Lung (tissue), 12 donors: ENCODE data around the gene TPSG1. TPM values are rescaled to one million over a fixed set of nuclear protein-coding genes. Genes with fewer than 3 reads are reported as not detected.

ENCODE experiments used
- ATAC-seq: fragments of 200-7000 bp; cut with Tn5 transposase; one replicate; pipeline ENCODE4 v1.9.1; 2020; ENCODE audit warnings: moderate number of reproducible peaks; ENCODE audit not compliant: insufficient read depth, low FRiP score
- DNase-seq, 3 donors: peaks; one replicate each; pipeline ENCODE4 v3.0.0-alpha.2; 2013 to 2017
- H3K27ac ChIP-seq, 2 donors: one replicate each; pipeline ENCODE4 v1.5.1; 2013; ENCODE audit warnings: mild to moderate bottlenecking in 2 of 2, moderate library complexity in 2 of 2, control low read depth in 1 of 2, inconsistent platforms in 1 of 2, low read depth in 1 of 2, low read length in 1 of 2
- H3K27me3 ChIP-seq, 3 donors: one replicate each; pipeline ENCODE4 v1.5.1; 2013; ENCODE audit warnings: low read length in 2 of 3; ENCODE audit not compliant: control insufficient read depth in 3 of 3, insufficient read depth in 3 of 3
- H3K36me3 ChIP-seq, 4 donors: one replicate each; pipeline ENCODE4 v1.5.1; 2013; ENCODE audit warnings: low read length in 4 of 4, mild to moderate bottlenecking in 1 of 4, moderate library complexity in 1 of 4; ENCODE audit not compliant: control insufficient read depth in 4 of 4, insufficient read depth in 4 of 4
- H3K4me1 ChIP-seq, 5 donors: one replicate each; pipeline ENCODE4 v1.5.1; 2013; ENCODE audit warnings: low read length in 5 of 5, mild to moderate bottlenecking in 2 of 5, moderate library complexity in 1 of 5; ENCODE audit not compliant: control insufficient read depth in 5 of 5, insufficient read depth in 5 of 5
- H3K4me3 ChIP-seq: one replicate; pipeline ENCODE4 v1.5.1; 2013; ENCODE audit warnings: mild to moderate bottlenecking, control low read depth, moderate library complexity
- H3K9ac ChIP-seq, 2 donors: one replicate each; pipeline ENCODE4 v1.5.1; 2013; ENCODE audit warnings: low read length in 2 of 2, control low read depth in 1 of 2; ENCODE audit not compliant: insufficient read depth in 1 of 2
- H3K9me3 ChIP-seq, 4 donors: one replicate each; pipeline ENCODE4 v1.5.1; 2013; ENCODE audit warnings: low read length in 3 of 4, mild to moderate bottlenecking in 1 of 4, moderate library complexity in 1 of 4; ENCODE audit not compliant: control insufficient read depth in 4 of 4, insufficient read depth in 3 of 4
- CTCF ChIP-seq: IDR thresholded peaks from 2 replicates; pipeline ENCODE4 v1.5.1; 2012; ENCODE audit warnings: mild to moderate bottlenecking; ENCODE audit errors: control extremely low read depth, extremely low read depth
- WGBS, 2 donors: extraction: QIAGEN DNeasy Blood & Tissue Kit; methylation state at CpG; one replicate each; pipeline ENCODE4 v1.1.7; 2013; 5-methylcytosine and 5-hydroxymethylcytosine counted together
- polyA plus RNA-seq, 2 donors: library from polyadenylated mRNA; stranded (reverse); fragments of 200-250 nt; gene quantifications; one replicate each; pipeline ENCODE4 v1.2.1, GENCODE V29; 2013
- total RNA-seq, 2 donors: library from RNA; depleted of rRNA in 1 of 2; stranded (reverse); fragments of >200 nt in 1 of 2; gene quantifications; one replicate each; pipeline ENCODE4 v1.2.1, GENCODE V29; 2014 to 2021
- donor health status: control.
- donor health status: control.
- donor health status: Bipolar disorder and iron deficiency.
- donor health status: healthy.
- donor health status: DM: yes; HTN: yes; CAD: no.

Gene TPSG1
- total and polyA plus RNA-seq, 4 donors = 0.03 to 2.9 (median 0.71) TPM; not detected in 1

- DNase-seq (no peak), ATAC-seq (no peak)
- H3K27me3 ChIP-seq = no peaks in the 10 kb centered on the region
- H3K4me1 ChIP-seq = no peaks in the 10 kb centered on the region
- H3K27ac ChIP-seq = no peak overlapping the region
- no peaks in the 10 kb centered on the region for H3K9me3 ChIP-seq
- WGBS, 2 donors = 82 to 84% methylated on average over 24 of the region's 24 CpGs
- no peaks in the 10 kb centered on the region for H3K36me3 ChIP-seq
- no peak overlapping the region for H3K4me3 ChIP-seq
- TF ChIP-seq CTCF = no peak
- no peak overlapping the region for H3K9ac ChIP-seq
Observed at GRCh38 chr16:1218930-1219611, 6.0 kb downstream of the TPSG1 start.

DNA sequence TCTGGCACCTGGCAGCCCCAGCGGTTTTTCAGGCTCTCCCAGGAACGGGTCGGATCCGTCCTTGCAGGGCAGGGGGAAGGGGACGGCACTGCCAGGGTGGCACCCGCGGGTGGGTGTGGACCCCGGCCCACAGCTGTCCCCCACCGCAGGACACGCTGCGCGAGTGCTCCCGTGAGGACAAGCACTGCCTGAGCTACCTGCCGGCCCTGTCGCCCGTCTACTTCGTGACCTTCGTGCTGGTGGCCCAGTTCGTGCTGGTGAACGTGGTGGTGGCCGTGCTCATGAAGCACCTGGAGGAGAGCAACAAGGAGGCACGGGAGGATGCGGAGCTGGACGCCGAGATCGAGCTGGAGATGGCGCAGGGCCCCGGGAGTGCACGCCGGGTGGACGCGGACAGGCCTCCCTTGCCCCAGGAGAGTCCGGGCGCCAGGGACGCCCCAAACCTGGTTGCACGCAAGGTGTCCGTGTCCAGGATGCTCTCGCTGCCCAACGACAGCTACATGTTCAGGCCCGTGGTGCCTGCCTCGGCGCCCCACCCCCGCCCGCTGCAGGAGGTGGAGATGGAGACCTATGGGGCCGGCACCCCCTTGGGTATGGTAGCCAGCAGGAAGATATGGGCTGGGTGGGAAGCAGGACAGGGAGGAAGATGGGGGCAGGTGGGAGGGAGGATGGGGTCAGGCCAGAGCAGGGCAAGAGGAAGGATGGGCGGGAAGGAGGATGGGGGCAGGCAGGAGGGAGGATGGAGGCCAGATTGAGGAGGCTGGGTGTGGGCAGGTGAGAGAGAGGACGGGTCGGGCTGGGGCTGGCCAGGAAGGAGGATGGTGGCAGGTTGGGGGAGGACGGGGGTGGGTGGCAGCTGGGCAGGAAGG lies 6.8 kb downstream of the TPSG1 start:
- H3K36me3 ChIP-seq = no peaks in the 10 kb centered on the region
- no peak for ATAC-seq
- H3K4me3 ChIP-seq = no peak overlapping the region
- TF ChIP-seq CTCF = no peak
- H3K9ac ChIP-seq = no peak overlapping the region
- no peaks in the 10 kb centered on the region for H3K4me1 ChIP-seq
- no peak overlapping the region for H3K27ac ChIP-seq
- WGBS, 2 donors = 87 to 90% methylated on average over 48 to 49 of the region's 49 CpGs
- DNase-seq = no peak
- no peaks in the 10 kb centered on the region for H3K9me3 ChIP-seq
- no peaks in the 10 kb centered on the region for H3K27me3 ChIP-seq

GRCh38 chr16:1217526-1217925 lies 7.5 kb downstream of the TPSG1 start:
- H3K27ac ChIP-seq = no peak overlapping the region
- ATAC-seq (no peak), DNase-seq (no peak)
- H3K4me3 ChIP-seq = no peak overlapping the region
- H3K27me3 ChIP-seq = no peaks in the 10 kb centered on the region
- no peak overlapping the region for H3K9ac ChIP-seq
- H3K36me3 ChIP-seq = peaks cover 0 to 1% (median 0%) of the 10 kb centered on the region in 4 donors
- 87 to 92% methylated on average over 24 of the region's 24 CpGs for WGBS, 2 donors
- TF ChIP-seq CTCF = no peak
- H3K9me3 ChIP-seq = no peaks in the 10 kb centered on the region
- H3K4me1 ChIP-seq = no peaks in the 10 kb centered on the region
